ENCODE data around the gene CACNG4.

GRCh38 chr17:67044016-67044772, 79.7 kb downstream of the CACNG4 start, which contains the start of gene CACNG1:
- TF ChIP-seq SIN3A (IDR thresholded peaks at IDR 0.05; ENCODE audit: borderline replicate concordance, insufficient read depth, low read depth, low read length) (no peak), POLR2AphosphoS5 (IDR thresholded peaks at IDR 0.05; ENCODE audit: low read depth, low read length) (no peak), CTCF (IDR thresholded peaks at IDR 0.05) (no peak)

Measured in Panc1 (cell line).